HEK293 (cell line): ENCODE measurements around the gene STYXL1.

Experiments
- CTCF ChIA-PET: fragments of 350-600 bp; formaldehyde crosslinking; extraction: SDS; loops from one replicate; lab custom pipeline; 2021; ENCODE audit warnings: antibody characterized with exemption; lab: Yijun Ruan, JAX
- POLR2A ChIA-PET: fragments of 300-600 bp; formaldehyde crosslinking; extraction: SDS; loops from one replicate; lab custom pipeline; 2020; ENCODE audit warnings: antibody characterized with exemption, inconsistent platforms; lab: Yijun Ruan, JAX
- H3K27ac ChIP-seq: fragments of 200-500 bp; sonication (Bioruptor generic); 2 replicates; pipeline ENCODE4 v1.5.1; 2014; ENCODE audit warnings: low read depth, low read length, control low read depth, inconsistent platforms; ENCODE audit errors: extremely low read depth
- H3K36me3 ChIP-seq, 2 experiments: fragments of 200-500 bp in 1 of 2; sonication (Bioruptor generic) in 1 of 2; 1 replicate in 1 of 2; 2 replicates in 1 of 2; pipeline ENCODE4 v1.5.1; 2014 to 2017; ENCODE audit warnings: inconsistent platforms in 2 of 2, low read length in 2 of 2; ENCODE audit not compliant: control insufficient read depth in 2 of 2, insufficient read depth in 1 of 2
- H3K4me1 ChIP-seq: fragments of 200-500 bp; sonication (Bioruptor generic); 2 replicates; pipeline ENCODE4 v1.5.1; 2014; ENCODE audit warnings: mild to moderate bottlenecking, low read length, inconsistent platforms; ENCODE audit not compliant: control insufficient read depth, insufficient read depth
- H3K4me3 ChIP-seq: 2 replicates; pipeline ENCODE4 v1.5.1; 2011; ENCODE audit warnings: low read depth, mild to moderate bottlenecking, control low read depth, low read length, moderate library complexity
- H3K9me3 ChIP-seq: fragments of 200-500 bp; sonication (Bioruptor generic); 2 replicates; pipeline ENCODE4 v1.5.1; 2014; ENCODE audit warnings: low read depth, low read length, inconsistent platforms; ENCODE audit not compliant: control insufficient read depth, insufficient read depth
- HIC1 ChIP-seq: fragments of 450-650 bp; formaldehyde crosslinking; IDR thresholded peaks from 2 replicates; pipeline ENCODE4 v1.5.1; 2016; ENCODE audit warnings: missing biosample characterization, missing genetic modification characterization
- KLF17 ChIP-seq: fragments of 450-650 bp; formaldehyde crosslinking; IDR thresholded peaks from 2 replicates; pipeline ENCODE4 v1.5.1; 2016; ENCODE audit warnings: missing biosample characterization, missing genetic modification characterization
- MZF1 ChIP-seq: fragments of 450-650 bp; formaldehyde crosslinking; IDR thresholded peaks from 2 replicates; pipeline ENCODE4 v1.5.1; 2017; ENCODE audit warnings: missing biosample characterization, missing genetic modification characterization, borderline replicate concordance
- PRDM2 ChIP-seq: fragments of 450-650 bp; formaldehyde crosslinking; IDR thresholded peaks from 2 replicates; pipeline ENCODE4 v1.5.1; 2016; ENCODE audit warnings: missing biosample characterization, missing genetic modification characterization, borderline replicate concordance
- PRDM6 ChIP-seq: fragments of 450-650 bp; formaldehyde crosslinking; IDR thresholded peaks from 2 replicates; pipeline ENCODE4 v1.5.1; 2017; ENCODE audit warnings: missing biosample characterization, missing genetic modification characterization
- ZBTB6 ChIP-seq: fragments of 450-650 bp; formaldehyde crosslinking; IDR thresholded peaks from 2 replicates; pipeline ENCODE4 v1.5.1; 2017; ENCODE audit warnings: missing biosample characterization, missing genetic modification characterization
- ZNF146 ChIP-seq: fragments of 450-650 bp; formaldehyde crosslinking; IDR thresholded peaks from 2 replicates; pipeline ENCODE4 v1.5.1; 2016; ENCODE audit warnings: missing biosample characterization, missing genetic modification characterization
- ZNF157 ChIP-seq: fragments of 450-650 bp; formaldehyde crosslinking; IDR thresholded peaks from 2 replicates; pipeline ENCODE4 v1.5.1; 2016; ENCODE audit warnings: missing biosample characterization, missing genetic modification characterization
- ZNF292 ChIP-seq: fragments of 450-650 bp; formaldehyde crosslinking; IDR thresholded peaks from 2 replicates; pipeline ENCODE4 v1.5.1; 2016; ENCODE audit warnings: low read depth, missing biosample characterization, missing genetic modification characterization, borderline replicate concordance
- ZNF37A ChIP-seq: fragments of 450-650 bp; IDR thresholded peaks from 2 replicates; pipeline ENCODE4 v1.5.1; 2018; ENCODE audit warnings: missing biosample characterization, missing genetic modification characterization
- ZNF510 ChIP-seq: fragments of 450-650 bp; formaldehyde crosslinking; IDR thresholded peaks from 2 replicates; pipeline ENCODE4 v1.5.1; 2018; ENCODE audit warnings: mild to moderate bottlenecking, missing genetic modification characterization, missing biosample characterization; ENCODE audit not compliant: insufficient replicate concordance
- ZNF513 ChIP-seq: fragments of 450-650 bp; IDR thresholded peaks from 2 replicates; pipeline ENCODE4 v1.5.1; 2018; ENCODE audit warnings: missing biosample characterization, missing genetic modification characterization
- ZNF561 ChIP-seq: fragments of 450-650 bp; IDR thresholded peaks from 2 replicates; pipeline ENCODE4 v1.5.1; 2018; ENCODE audit warnings: missing biosample characterization, missing genetic modification characterization, borderline replicate concordance
- ZNF677 ChIP-seq: fragments of 450-650 bp; IDR thresholded peaks from 2 replicates; pipeline ENCODE4 v1.5.0; 2018; ENCODE audit warnings: missing biosample characterization, mild to moderate bottlenecking, missing genetic modification characterization, moderate library complexity
- ZNF701 ChIP-seq: fragments of 450-650 bp; formaldehyde crosslinking; IDR thresholded peaks from 2 replicates; pipeline ENCODE4 v1.5.1; 2016; ENCODE audit warnings: missing biosample characterization, missing genetic modification characterization
- ZNF76 ChIP-seq: fragments of 450-650 bp; formaldehyde crosslinking; IDR thresholded peaks from 2 replicates; pipeline ENCODE4; 2016; ENCODE audit warnings: low read depth, missing biosample characterization, missing genetic modification characterization, borderline replicate concordance
- ZNF791 ChIP-seq: fragments of 450-650 bp; formaldehyde crosslinking; IDR thresholded peaks from 2 replicates; pipeline ENCODE4 v1.5.1; 2016; ENCODE audit warnings: missing biosample characterization, missing genetic modification characterization
- ZNF792 ChIP-seq: fragments of 450-650 bp; formaldehyde crosslinking; IDR thresholded peaks from 2 replicates; pipeline ENCODE4 v1.5.1; 2016; ENCODE audit warnings: missing biosample characterization, missing genetic modification characterization
- ZNF830 ChIP-seq: fragments of 450-650 bp; IDR thresholded peaks from 2 replicates; pipeline ENCODE4 v1.5.0; 2018; ENCODE audit warnings: missing biosample characterization, missing genetic modification characterization, low read depth, mild to moderate bottlenecking, moderate library complexity

Gene STYXL1

GRCh38 chr7:75982306-75983064, 65.3 kb downstream of the STYXL1 start (continued):
- TF ChIP-seq ZBTB6: no peak
- no peak for TF ChIP-seq ZNF146 (tag by site-specific recombination)
- TF ChIP-seq MZF1 (tag by site-specific recombination): no peak
- TF ChIP-seq KLF17: no peak
- no peak for TF ChIP-seq ZNF76 (tag by site-specific recombination)
- TF ChIP-seq ZNF701: no peak
- TF ChIP-seq PRDM2 (tag by site-specific recombination): no peak
- TF ChIP-seq PRDM6: no peak

GRCh38 chr7:75981453-75982305, 66.1 kb downstream of the STYXL1 start:
- Histone ChIP-seq H3K9me3 (no peaks in the 10 kb centered on the region), H3K36me3 (peaks cover 0 to 45% of the 10 kb centered on the region in 2 experiments; a peak in 2 of 3 replicates), H3K4me3 (no peak overlapping the region), H3K4me1 (no peaks in the 10 kb centered on the region), H3K27ac (no peak overlapping the region)
- ChIA-PET CTCF (no interaction called here), POLR2A (interaction anchor here (0.5 kb wide), 1 partner anchor 470 kb away, joined by 3 read pairs; no protein-coding TSS in a partner anchor)
- TF ChIP-seq ZNF513 (tag by site-specific recombination) (no peak), HIC1 (no peak), ZNF561 (tag by site-specific recombination) (no peak), ZNF292 (tag by site-specific recombination) (no peak), ZNF830 (tag by site-specific recombination) (no peak), ZNF791 (tag by site-specific recombination) (no peak), ZNF792 (tag by site-specific recombination) (no peak), ZNF677 (tag by site-specific recombination) (no peak), ZNF157 (tag by site-specific recombination) (no peak), ZNF510 (no peak), ZNF37A (tag by site-specific recombination) (no peak)
